HL-60 (cell line): ENCODE data around the gene ZNF202.

Experiments
- GABPA ChIP-seq: IDR thresholded peaks from 2 replicates; pipeline ENCODE4 v1.6.1; 2012; ENCODE audit warnings: low read depth
- POLR2AphosphoS5 ChIP-seq: IDR thresholded peaks from 2 replicates; pipeline ENCODE4 v1.6.1; 2012; ENCODE audit warnings: low read depth
- SPI1 ChIP-seq: IDR thresholded peaks from 2 replicates; pipeline ENCODE4 v1.6.1; 2012; ENCODE audit warnings: low read depth, mild to moderate bottlenecking, borderline replicate concordance
- TF ChIP-seq, protein P1 (sequence below): IDR thresholded peaks from one replicate; pipeline ENCODE4 v1.5.1; 2011; ENCODE audit warnings: low read length, control low read depth, inconsistent platforms; ENCODE audit not compliant: insufficient read depth
- TF ChIP-seq, protein P2 (sequence below): IDR thresholded peaks from 2 replicates; pipeline ENCODE4 v1.6.1; 2012; ENCODE audit warnings: low read depth; ENCODE audit not compliant: insufficient replicate concordance

DNA sequence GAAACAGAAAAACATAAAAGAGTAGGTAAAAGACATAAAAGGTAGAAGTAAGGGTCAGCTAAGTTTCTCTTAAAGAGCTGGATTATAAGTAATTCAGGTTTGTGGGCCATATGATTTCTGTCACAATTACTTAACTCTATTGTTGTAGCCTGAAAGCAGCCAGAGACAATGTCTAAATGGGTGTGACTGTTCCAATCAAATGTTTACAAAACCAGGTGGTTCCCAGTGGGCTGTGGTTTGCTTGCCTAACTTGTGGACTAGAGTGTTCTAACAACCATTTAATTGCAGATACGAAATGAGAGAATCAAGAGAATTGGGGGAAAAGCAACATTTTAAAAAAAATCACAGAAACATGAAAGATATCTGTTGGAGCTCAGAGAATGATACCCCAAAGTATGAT, 42.1 kb upstream of the ZNF202 start:
- TF ChIP-seq, protein P1, sequence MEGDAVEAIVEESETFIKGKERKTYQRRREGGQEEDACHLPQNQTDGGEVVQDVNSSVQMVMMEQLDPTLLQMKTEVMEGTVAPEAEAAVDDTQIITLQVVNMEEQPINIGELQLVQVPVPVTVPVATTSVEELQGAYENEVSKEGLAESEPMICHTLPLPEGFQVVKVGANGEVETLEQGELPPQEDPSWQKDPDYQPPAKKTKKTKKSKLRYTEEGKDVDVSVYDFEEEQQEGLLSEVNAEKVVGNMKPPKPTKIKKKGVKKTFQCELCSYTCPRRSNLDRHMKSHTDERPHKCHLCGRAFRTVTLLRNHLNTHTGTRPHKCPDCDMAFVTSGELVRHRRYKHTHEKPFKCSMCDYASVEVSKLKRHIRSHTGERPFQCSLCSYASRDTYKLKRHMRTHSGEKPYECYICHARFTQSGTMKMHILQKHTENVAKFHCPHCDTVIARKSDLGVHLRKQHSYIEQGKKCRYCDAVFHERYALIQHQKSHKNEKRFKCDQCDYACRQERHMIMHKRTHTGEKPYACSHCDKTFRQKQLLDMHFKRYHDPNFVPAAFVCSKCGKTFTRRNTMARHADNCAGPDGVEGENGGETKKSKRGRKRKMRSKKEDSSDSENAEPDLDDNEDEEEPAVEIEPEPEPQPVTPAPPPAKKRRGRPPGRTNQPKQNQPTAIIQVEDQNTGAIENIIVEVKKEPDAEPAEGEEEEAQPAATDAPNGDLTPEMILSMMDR, result no peak
- TF ChIP-seq GABPA, result no peak
- TF ChIP-seq, protein P2, sequence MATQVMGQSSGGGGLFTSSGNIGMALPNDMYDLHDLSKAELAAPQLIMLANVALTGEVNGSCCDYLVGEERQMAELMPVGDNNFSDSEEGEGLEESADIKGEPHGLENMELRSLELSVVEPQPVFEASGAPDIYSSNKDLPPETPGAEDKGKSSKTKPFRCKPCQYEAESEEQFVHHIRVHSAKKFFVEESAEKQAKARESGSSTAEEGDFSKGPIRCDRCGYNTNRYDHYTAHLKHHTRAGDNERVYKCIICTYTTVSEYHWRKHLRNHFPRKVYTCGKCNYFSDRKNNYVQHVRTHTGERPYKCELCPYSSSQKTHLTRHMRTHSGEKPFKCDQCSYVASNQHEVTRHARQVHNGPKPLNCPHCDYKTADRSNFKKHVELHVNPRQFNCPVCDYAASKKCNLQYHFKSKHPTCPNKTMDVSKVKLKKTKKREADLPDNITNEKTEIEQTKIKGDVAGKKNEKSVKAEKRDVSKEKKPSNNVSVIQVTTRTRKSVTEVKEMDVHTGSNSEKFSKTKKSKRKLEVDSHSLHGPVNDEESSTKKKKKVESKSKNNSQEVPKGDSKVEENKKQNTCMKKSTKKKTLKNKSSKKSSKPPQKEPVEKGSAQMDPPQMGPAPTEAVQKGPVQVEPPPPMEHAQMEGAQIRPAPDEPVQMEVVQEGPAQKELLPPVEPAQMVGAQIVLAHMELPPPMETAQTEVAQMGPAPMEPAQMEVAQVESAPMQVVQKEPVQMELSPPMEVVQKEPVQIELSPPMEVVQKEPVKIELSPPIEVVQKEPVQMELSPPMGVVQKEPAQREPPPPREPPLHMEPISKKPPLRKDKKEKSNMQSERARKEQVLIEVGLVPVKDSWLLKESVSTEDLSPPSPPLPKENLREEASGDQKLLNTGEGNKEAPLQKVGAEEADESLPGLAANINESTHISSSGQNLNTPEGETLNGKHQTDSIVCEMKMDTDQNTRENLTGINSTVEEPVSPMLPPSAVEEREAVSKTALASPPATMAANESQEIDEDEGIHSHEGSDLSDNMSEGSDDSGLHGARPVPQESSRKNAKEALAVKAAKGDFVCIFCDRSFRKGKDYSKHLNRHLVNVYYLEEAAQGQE, result no peak
- TF ChIP-seq SPI1, result no peak
- TF ChIP-seq POLR2AphosphoS5, result no peak
